ENCODE measurements around the gene PDE4D.

GRCh38 chr5:59139695-59140094 is 753.8 kb downstream of the PDE4D start:
- no peak for TF ChIP-seq CTCF (IDR thresholded peaks at IDR 0.05)
- TF ChIP-seq POLR2A (IDR thresholded peaks at IDR 0.05), result no peak
